Cerebellar cortex (tissue), 1 donor: Measurements from ENCODE around the gene ABAT.
A peak's percentile ranks its signal among the peaks of the same experiment; 100 is the strongest.
"Not testable (repeated sequence)": the region's sequence is repeated elsewhere in the genome, so short reads cannot be mapped to it uniquely, and the experiment has no call there.

Source experiments
- DNase-seq: peaks from one replicate; pipeline ENCODE4 v3.0.0-alpha.2; 2015; ENCODE audit warnings: low spot score

Gene ABAT

GRCh38 chr16:8649829-8650554, 24.4 kb upstream of the ABAT start:
- no peak for DNase-seq

- DNase-seq = not testable (repeated sequence)
Observed at GRCh38 chr16:8651958-8652357, 22.5 kb upstream of the ABAT start.

GRCh38 chr16:8655184-8655717, 19.2 kb upstream of the ABAT start:
- DNase-seq = peak; percentile 40

- no peak for DNase-seq
Observed at GRCh38 chr16:8656376-8656775, 18.0 kb upstream of the ABAT start.

- peak; percentile 77 for DNase-seq
Observed at GRCh38 chr16:8660841-8661301, 13.5 kb upstream of the ABAT start.

- DNase-seq = no peak
Observed at GRCh38 chr16:8661703-8662102, 12.7 kb upstream of the ABAT start.

- no peak for DNase-seq
Observed at GRCh38 chr16:8663192-8664089, 11.0 kb upstream of the ABAT start.

- DNase-seq = no peak
Observed at GRCh38 chr16:8665529-8665928, 8.9 kb upstream of the ABAT start.

- no peak for DNase-seq
Observed at GRCh38 chr16:8667492-8667891, 6.9 kb upstream of the ABAT start.

GRCh38 chr16:8668113-8668512, 6.3 kb upstream of the ABAT start:
- no peak for DNase-seq

- DNase-seq = no peak
Observed at GRCh38 chr16:8669481-8669880, 4.9 kb upstream of the ABAT start.

GRCh38 chr16:8670014-8670560, 4.3 kb upstream of the ABAT start:
- DNase-seq = no peak

- DNase-seq = peak; percentile 58
Observed at GRCh38 chr16:8673611-8674412, 605 bp upstream of the ABAT start.

- DNase-seq = no peak
Observed at GRCh38 chr16:8675183-8676159, 1.1 kb downstream of the ABAT start.

- no peak for DNase-seq
Observed at GRCh38 chr16:8676160-8676547, 1.7 kb downstream of the ABAT start.

- DNase-seq = no peak
Observed at GRCh38 chr16:8676737-8677375, 2.4 kb downstream of the ABAT start.

GRCh38 chr16:8677481-8677880, 3.1 kb downstream of the ABAT start:
- DNase-seq = no peak

GRCh38 chr16:8678068-8678927, 3.9 kb downstream of the ABAT start:
- DNase-seq = no peak

- DNase-seq = no peak
Observed at GRCh38 chr16:8679151-8679550, 4.7 kb downstream of the ABAT start.
